Cortex of kidney (tissue), 1 donor: ENCODE data around the gene PLXNB1.
"Not testable (repeated sequence)": the region's sequence is repeated elsewhere in the genome, so short reads cannot be mapped to it uniquely, and the experiment has no call there.

Experiments
- DNase-seq: peaks from one replicate; lab custom pipeline; 2025; lab: John Stamatoyannopoulos, UW

The PLXNB1 gene

DNA sequence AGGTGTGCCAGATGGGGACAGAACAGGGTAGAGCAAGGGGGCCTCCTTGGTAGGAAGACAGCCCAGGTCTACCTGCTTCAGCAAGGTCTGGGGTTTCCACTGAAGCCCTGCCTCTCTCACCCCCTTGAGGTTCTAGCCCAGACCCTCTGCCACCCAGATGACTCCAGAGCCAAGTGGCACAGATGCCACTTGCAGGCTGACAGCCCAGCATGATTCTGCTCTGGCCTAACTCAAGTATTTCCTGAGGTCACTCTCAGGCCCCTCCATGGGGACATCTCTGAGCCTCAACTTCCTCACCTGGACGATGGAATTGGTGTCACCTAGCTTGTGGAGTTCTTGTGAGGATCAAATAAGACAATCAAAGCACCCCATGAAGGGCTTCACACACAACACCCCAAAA is 23.9 kb downstream of the PLXNB1 start:
- DNase-seq, result no peak

DNA sequence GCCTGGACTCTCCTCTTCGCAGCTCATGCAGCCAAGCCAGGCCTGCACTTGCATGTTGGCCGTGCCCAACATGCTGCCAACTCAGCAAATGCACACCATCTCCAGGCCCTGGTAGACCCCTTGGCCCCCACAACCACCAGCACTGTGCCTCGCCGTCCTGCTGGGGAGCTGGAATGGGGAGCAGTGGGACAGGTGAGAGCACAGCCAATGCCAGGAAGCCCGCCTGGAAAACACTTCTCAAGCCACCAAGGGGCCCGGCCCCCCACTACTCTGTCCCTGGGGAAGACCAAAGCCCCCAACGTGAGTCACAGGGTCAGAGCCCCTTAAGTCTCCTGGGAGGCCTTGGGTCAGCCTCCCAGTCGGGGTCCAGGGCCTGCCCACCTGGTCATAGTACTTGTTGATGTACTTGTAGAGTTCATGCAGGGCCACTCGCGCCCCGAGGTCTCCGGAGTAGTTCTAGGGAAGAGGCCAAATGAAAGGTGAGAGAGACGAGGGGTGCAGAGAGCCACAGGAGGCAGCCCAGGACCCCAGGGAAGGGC is 24.5 kb downstream of the PLXNB1 start:
- DNase-seq, result no peak

DNA sequence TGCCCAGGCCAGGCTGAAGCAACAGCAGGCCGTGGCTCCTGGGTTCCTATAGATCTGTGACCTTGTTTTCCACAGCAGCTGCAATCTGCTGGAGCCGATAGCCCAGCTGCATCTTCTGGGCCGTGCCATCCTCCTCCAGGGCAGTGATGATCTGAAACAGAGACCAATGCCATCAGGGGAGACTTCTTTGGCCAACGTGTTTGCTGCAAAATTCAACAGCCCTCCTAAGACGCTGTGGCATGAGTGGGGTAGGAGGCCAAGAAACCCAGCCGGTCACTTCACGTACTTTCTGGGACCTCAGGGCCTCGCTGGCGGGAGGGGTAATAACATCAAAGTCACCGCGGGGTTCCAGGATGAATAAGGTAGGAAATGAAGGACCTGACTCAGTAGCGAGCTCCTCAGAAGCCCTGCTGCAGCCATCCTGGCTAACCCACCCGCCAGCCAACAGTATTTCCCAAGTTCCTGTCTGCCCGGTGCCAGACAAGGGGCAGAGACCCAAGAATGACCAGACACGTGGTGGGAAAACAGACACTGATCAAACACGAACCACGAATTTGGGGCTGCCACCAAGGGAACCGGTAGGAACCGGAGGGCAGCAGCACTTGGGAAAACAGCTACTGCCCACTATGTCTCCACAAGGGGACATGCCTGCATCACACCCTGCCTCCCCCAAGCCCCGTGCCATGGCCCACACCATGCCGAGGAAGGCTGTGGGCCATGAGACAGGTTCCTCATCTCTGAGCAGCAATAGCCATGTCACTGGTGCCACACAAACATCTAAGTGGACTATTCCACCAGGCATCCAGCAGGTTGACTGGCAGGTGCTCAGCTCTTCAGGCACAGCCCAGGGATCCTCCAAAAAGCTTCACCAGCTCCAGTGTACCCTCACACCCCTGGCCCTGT is 25.2 kb downstream of the PLXNB1 start:
- DNase-seq, result no peak

DNA sequence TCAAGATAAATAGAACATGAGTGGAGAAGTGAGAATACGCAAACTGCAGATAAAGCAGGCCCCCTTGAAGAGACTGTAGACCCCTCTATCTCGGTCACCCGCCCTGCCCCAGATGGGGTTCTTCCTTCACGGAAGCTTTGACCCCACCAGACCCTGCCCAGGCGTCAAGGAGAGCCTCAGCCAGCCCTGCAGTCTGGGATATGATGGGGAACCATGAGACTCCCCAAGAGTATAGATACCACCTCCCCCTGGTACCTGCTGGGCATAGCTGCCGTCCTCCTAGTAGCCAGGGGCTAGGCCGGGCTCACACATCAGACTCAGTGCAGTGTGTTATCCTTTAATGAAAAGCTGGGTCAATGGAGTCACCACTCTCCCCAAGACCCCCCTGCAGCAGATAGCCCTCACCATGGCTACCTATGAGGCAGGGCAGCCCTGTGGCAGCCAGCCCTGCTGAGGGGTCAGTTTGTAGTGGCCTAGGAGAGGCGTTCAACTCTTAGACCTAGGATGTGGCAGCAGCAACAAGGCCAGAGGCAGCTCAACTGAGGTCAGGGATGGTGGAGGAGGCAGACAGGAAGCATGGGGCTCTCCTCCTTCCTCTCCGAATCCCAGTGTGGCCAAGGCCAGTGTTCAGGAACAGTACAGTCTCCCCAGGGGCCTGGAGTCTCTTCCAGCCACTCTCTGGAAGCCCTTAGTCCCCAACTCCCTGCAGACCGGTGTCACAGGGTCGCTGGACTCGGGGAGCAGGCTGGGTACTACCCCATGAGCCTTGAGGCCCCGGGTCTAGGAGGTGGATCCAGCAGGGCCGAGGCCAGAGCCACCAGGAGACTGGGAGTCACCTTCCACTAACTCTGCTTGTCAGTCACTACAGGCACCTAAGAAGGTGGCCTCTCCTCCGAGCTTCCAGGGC is 26.1 kb downstream of the PLXNB1 start:
- DNase-seq, result no peak

DNA sequence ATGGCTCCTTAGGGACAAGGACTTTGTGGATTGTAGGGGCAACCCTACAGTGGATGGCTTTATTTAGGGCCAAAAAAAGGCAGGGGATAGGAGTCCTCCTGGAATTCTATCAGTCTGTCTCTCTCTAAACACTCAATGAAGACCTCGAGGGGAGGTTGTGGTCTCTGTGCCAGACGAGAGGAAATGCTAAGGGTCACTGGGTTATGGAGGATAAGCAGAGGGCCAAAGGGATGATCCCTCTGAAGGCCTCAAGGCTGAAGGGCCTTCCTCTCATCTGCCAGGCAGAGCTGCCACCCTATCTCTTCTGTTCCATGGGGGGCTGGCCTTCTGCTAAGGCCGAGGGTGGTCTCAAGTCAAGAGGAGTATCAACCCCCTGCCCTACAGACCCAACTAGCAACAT is 27.0 kb downstream of the PLXNB1 start:
- no peak for DNase-seq

DNA sequence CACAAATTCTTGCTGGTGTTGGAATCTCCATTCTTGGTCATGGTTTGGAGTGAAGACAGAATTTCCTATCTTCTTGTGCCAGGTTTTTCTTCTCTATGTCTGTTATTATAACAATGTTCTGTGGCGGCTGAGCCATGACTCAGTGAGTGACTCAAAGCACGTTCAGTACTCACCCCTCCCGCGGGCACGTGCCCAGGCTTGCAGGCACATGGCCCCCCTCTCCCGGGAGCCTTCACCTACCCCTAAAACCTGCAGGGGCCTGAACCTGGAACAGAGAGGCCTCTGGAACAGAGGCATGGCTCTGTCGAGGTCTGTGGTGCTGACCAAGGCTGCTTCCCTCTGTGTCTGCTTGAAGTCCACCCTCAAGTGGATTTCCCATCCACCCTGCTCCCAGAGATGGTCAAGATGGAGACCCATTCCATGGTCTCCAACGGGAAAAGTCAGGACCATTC is 27.6 kb downstream of the PLXNB1 start:
- DNase-seq, result no peak

DNA sequence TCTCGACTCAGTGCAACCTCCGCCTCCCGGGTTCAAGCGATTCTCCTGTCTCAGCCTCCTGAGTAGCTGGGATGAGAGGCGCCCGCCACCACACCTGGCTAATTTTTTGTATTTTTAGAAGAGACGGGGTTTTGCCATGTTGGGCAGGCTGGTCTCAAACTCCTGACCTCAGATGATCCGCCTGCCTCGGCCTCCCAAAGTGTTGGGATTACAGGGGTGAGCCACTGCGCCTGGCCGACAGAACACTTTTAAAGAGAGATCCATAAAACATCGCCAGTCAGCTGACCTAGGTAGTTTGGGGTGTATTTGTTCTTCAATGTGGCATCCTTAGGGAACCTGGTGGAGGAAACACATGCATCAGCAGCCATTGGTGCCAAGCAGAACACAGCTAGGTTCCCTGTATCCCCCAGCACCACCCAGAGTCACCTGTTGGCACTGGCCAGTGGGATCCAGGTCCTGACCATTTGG is 28.4 kb downstream of the PLXNB1 start:
- DNase-seq, result not testable (repeated sequence)

DNA sequence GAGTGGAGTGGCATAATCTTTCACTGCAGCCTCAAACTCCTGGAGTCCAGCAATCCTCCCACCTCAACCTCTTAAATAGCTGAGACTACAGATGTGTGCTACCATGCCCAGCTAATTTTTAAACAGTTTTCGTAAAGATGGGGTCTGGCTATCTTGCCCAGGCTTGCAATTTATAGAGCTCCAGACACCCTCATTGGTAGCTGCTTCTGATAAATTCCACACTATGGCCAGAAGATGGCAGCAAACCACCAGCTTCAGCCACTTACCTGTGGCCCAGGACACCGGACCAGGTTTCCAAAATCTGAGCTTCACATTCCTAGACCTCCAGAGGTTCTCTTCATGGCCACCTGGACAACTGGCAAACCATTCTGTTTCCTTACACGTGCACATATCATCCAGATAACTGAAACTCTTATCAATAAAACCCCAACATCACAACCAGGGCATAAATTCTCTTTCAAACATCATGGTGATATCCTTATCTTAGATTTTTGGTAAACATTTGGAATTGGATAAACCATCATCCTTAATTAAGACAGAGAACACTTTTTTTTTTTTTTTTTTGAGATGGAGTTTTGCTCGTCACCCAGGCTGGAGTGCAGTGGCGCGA is 29.0 kb downstream of the PLXNB1 start:
- DNase-seq, result no peak

DNA sequence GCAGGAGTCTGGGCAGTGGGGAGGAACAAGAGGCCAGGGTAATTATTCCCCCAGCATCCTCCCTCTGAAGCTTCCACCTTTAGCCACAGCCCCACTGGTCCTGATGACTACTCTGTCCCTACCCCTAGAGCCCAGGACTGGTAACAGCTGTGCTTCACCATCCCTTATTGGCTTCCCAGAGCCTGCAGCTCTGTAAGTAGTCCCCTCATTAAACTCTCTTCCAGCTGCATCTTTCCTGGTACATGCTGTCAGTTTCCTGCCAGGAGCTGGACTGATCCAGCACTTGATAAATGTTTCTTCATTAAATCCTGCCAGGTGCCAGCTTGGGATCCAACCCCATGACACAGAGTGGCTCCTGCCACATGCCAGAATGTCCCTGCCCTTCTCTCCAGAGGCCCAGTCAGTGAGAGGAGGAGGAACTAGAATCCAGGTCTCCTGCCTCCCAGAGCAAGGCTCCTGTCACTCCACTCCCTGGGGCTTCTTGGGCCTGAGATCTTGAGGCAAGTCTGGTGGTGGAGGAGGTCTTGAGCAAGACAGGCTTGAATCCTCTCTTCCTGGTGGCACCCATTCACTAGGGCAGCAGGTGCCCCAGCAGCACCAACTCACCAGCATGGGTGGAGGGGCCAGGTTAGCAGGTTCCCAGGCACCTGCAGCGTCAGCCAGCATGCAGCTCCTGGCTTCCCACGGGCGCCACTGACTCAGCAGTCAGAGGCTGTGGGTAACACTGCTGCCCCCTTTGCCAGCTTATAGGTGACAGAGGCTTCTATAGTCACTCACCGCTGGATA is 30.3 kb downstream of the PLXNB1 start:
- no peak for DNase-seq

DNA sequence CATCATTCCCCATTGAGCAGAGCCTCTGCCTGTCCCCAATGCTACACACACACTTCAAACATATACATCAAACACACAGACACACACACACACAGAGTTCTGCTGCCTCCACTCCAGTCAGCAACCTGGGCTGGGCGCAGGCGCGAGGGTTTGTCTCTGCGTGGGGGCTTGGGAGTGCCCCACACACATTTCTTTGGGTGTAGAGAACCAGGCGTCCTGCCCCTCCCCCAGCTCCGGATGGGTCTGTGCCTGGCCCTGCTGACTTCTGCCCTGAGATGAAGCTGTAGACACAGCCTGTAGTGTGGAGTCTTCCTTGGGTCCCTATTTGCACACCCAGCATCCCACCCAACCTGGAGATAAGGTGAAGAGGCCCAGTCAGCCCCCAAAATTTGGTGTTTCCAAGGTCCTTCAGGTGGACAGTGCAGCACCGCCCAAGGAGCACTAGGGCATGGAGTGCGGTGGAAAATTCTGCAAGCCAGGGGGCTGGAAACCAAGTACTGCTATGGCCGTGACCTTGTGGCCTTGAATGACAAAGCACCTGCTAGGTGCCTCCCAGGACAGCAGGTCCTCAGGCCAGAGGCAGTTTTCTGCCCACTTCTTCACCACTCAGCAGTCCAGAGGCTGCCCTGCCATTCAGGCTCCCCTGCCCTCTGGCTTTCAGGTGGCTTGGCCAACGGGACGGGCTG is 31.0 kb downstream of the PLXNB1 start:
- DNase-seq, result no peak

DNA sequence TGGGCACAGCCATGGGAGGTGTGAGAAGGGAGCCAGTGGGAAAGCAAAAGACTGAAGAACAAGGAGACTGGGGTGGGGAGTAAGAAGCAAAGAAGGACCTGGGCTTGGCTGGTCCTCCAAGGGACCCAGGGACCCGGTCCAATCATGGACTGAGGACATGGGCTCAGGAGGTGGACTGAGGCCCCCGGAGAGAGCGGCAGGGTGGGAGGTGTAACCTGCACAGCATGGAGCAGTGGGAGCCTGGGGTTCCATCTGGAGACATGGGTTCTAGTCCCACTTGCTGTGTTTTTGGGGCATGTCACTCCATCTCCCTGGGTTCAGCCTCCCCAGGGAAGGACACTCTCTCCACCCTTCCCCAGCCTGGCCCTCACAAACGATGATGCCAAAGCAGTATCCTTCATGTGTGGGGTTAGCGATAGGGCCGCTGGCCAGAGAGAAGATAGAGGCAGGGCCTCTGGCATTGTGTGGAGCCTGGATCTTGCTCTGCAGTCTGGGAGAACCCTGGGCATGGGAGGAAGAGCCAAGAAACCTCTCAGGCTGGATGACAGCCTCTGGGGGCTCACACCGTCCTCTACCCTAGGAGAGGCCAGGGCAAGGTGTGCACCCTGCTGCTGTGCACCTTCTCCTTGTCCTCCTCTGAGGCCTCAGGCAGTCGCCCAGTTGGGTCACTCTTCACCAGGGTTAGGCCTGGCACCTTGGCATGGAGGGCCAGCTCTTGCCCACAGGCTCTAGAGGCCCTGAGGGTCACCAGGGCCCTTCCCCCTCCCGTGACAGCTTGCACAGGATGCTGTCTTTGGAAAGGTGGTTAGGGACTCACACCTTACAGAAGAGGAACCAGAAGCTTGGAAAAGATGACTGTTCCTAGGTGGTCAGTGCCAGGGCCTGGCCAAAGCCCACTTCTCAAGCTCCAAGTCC is 31.9 kb downstream of the PLXNB1 start:
- no peak for DNase-seq

DNA sequence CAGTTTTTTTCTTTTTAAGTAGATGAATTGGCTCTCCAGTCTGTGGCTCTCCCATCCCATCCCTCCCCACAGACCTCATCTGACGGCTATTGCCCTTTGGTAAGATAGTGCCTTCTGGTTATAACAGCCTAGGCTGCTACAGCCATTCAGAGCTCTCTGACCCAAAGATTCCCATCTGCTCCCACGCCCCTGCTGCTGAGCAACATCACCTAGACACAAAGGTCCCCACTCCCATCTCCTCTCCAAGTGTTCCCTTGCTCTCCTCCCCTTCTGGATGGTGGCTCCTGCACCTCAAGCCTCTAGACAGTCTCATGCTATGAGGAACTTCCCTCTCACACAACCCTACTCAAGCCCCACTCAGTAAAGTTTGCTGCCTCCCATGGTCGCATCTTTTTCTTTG is 34.2 kb downstream of the PLXNB1 start:
- no peak for DNase-seq

DNA sequence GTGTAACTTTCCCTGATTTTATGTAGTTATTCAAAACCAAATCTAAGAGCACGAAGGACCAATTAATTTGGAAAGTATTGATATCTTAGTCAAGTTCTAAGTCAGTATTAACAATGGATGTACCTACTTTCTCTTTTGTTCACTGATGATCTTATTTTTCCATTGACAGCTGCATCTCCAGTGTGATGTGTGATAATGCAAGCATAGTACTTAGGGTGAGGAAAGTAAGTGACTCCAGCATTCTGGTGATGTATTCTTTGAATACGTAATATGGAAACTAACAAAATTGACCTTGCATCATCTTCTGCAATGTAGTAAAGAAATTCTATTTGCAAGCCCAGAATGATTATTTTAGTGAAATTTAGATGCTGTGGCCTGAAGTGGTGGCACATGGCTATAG is 35.5 kb downstream of the PLXNB1 start:
- DNase-seq, result no peak

DNA sequence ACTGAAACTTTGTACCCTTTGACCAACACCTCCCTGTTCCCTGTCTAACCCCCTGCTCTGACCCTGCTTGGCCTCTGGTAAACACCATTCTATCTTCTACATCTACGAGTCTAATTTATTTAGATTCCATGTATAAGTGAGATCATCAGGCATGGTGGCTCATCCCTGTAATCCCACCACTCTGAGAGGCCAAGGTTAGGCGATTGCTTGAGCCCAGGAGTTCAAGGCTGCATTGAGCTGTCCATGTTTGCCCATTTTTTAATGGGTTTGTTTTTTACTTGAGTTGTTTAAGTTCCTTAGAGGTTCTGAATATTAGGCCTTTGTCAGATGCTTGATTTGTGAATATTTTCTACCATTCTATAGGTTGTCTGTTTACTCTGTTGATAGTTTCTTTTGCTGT is 40.9 kb downstream of the PLXNB1 start:
- no peak for DNase-seq

DNA sequence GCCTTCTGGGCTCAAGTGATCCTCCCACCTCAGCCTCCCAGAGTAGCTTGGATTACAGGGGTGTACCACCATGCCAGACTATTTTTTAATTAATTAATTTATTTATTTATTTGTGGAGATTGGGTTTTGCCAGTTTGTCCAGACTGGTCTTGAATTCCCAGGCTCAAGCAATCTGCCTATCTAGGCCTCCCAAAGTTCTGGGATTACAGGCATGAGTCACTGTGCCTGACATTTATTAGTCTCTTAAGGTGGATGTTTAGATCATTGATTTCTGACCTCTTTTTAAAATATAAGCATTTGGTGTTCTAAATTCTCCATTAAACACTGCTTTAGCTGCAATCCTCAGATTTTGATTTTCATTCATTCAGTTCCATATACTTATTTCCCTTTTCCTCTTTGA is 42.3 kb downstream of the PLXNB1 start:
- DNase-seq, result no peak

DNA sequence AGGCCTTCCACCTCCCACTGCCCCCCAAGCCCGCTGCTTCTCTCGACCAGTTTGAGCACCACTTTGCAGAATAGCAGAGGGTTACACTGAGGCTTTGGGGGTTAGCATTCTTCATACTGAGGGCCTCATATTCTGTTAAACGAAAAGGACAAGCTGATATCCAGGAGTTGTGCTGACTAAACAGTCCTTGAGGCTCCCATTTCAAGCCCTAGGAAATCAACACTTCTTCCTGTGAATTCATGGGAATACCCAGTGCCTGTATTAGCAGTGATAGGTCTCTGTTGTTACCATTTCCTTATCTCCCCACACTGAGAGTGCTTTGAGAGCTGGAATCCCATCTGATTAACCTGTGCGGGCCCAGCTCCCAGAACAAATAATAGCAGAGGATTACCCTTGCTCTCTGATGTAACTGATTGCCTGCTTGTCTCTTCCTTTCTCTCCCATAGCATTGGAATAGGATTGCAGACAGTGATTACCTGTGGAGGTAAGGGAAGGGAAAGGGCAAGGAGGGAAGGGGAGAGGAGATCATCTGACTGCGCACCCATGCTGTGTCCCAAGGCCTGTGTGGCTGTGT is 56.9 kb downstream of the PLXNB1 start:
- no peak for DNase-seq

DNA sequence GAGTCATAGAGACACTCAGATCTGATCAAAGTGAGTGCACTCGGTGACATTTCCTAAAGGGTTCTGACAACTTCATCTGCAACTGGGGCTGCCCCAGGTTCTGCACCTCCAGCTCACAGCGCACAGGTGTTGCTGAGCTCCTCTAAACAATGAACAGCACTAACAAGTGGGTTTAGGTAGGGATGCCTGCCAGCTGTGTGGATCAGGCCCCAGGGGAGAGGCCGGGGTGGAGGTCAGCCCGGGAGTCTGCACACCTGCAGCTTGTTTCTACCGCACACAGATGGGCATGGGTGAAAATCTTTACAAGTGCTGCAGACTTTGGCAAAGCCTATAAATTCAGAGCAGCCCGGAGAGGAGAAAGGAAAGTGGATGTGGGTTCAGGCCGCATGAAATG is 57.5 kb downstream of the PLXNB1 start:
- no peak for DNase-seq

DNA sequence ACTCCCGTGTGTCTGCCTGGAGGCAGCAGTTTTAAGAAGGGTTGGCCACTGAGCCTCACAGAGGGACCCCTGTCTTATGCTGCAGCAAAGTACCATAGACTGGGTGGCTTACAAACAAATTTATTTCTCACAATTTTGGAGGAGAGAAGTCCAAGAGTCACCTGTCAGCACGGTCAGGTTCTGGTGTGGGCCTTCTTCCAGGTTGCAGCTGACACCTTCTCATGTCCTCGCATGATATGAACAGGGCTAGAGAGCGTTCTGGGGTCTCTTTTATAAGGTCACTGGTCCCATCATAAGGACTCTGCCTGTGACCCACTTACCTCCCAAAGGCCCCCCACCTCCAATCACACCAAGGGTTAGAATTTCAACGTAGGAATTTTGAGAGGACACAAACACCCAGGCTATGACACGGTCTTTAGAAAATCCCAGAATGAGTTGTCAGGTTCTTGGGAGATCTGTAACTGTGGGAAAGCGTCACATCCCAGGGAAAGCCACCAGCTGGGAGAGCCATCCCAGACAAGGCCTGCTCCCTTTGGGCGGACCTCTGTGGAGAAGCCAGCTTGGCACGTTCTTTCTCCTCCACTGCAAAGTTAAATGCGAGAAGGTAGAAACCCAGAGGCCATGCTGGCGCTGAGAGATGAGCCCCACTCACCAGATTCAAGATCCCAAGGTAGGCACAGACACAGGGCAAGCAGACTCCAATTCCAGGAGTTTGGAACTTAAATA is 58.1 kb downstream of the PLXNB1 start, which contains the start of gene FBXW12:
TSS of gene FBXW12 (plus strand) at position 569 of the 726 bp plus-strand sequence. CDS start 549 bp downstream, outside the sequence.
- no peak for DNase-seq
